Lung (tissue), 12 donors: Measurements from ENCODE around the gene PRKCE. TPM values are rescaled to one million over a fixed set of nuclear protein-coding genes. Genes with fewer than 3 reads are reported as not detected.

ENCODE experiments used
- ATAC-seq: fragments of 200-7000 bp; cut with Tn5 transposase; one replicate; pipeline ENCODE4 v1.9.1; 2020; ENCODE audit warnings: moderate number of reproducible peaks; ENCODE audit not compliant: insufficient read depth, low FRiP score
- DNase-seq, 3 donors: peaks; one replicate each; pipeline ENCODE4 v3.0.0-alpha.2; 2013 to 2017
- H3K27ac ChIP-seq, 2 donors: one replicate each; pipeline ENCODE4 v1.5.1; 2013; ENCODE audit warnings: mild to moderate bottlenecking in 2 of 2, moderate library complexity in 2 of 2, control low read depth in 1 of 2, inconsistent platforms in 1 of 2, low read depth in 1 of 2, low read length in 1 of 2
- H3K27me3 ChIP-seq, 3 donors: one replicate each; pipeline ENCODE4 v1.5.1; 2013; ENCODE audit warnings: low read length in 2 of 3; ENCODE audit not compliant: control insufficient read depth in 3 of 3, insufficient read depth in 3 of 3
- H3K36me3 ChIP-seq, 4 donors: one replicate each; pipeline ENCODE4 v1.5.1; 2013; ENCODE audit warnings: low read length in 4 of 4, mild to moderate bottlenecking in 1 of 4, moderate library complexity in 1 of 4; ENCODE audit not compliant: control insufficient read depth in 4 of 4, insufficient read depth in 4 of 4
- H3K4me1 ChIP-seq, 5 donors: one replicate each; pipeline ENCODE4 v1.5.1; 2013; ENCODE audit warnings: low read length in 5 of 5, mild to moderate bottlenecking in 2 of 5, moderate library complexity in 1 of 5; ENCODE audit not compliant: control insufficient read depth in 5 of 5, insufficient read depth in 5 of 5
- H3K4me3 ChIP-seq: one replicate; pipeline ENCODE4 v1.5.1; 2013; ENCODE audit warnings: mild to moderate bottlenecking, control low read depth, moderate library complexity
- H3K9ac ChIP-seq, 2 donors: one replicate each; pipeline ENCODE4 v1.5.1; 2013; ENCODE audit warnings: low read length in 2 of 2, control low read depth in 1 of 2; ENCODE audit not compliant: insufficient read depth in 1 of 2
- H3K9me3 ChIP-seq, 4 donors: one replicate each; pipeline ENCODE4 v1.5.1; 2013; ENCODE audit warnings: low read length in 3 of 4, mild to moderate bottlenecking in 1 of 4, moderate library complexity in 1 of 4; ENCODE audit not compliant: control insufficient read depth in 4 of 4, insufficient read depth in 3 of 4
- WGBS, 2 donors: extraction: QIAGEN DNeasy Blood & Tissue Kit; methylation state at CpG; one replicate each; pipeline ENCODE4 v1.1.7; 2013; 5-methylcytosine and 5-hydroxymethylcytosine counted together
- polyA plus RNA-seq, 2 donors: library from polyadenylated mRNA; stranded (reverse); fragments of 200-250 nt; gene quantifications; one replicate each; pipeline ENCODE4 v1.2.1, GENCODE V29; 2013
- total RNA-seq, 2 donors: library from RNA; depleted of rRNA in 1 of 2; stranded (reverse); fragments of >200 nt in 1 of 2; gene quantifications; one replicate each; pipeline ENCODE4 v1.2.1, GENCODE V29; 2014 to 2021
- TF ChIP-seq, protein P1 (sequence below): IDR thresholded peaks from 2 replicates; pipeline ENCODE4 v1.5.1; 2012; ENCODE audit warnings: mild to moderate bottlenecking; ENCODE audit errors: control extremely low read depth, extremely low read depth
- donor health status: control.
- donor health status: control.
- donor health status: Bipolar disorder and iron deficiency.
- donor health status: healthy.
- donor health status: DM: yes; HTN: yes; CAD: no.

PRKCE gene
- total and polyA plus RNA-seq, 4 donors: 12.5 to 82.2 (median 32.1) TPM

DNA sequence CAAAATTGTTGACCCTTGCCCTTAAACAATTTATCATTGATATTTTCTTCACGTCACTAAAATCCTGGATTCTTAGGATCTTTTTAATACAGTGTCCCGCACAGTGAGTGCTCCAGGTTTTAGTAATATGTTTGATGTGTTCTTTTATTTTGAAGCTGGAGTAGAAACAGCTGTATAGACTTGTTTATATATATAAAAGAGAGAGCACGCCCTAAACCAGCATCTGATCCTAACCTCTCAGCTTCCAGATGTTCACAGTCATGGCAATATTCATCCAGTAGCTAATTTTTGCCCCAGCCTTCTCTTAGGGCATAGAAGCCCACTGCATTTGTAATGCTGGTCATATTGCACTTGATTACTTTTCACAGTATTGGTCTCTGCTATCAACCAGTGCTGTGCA lies 475.7 kb downstream of the PRKCE start:
- Histone ChIP-seq H3K9me3 (no peaks in the 10 kb centered on the region), H3K27ac (no peak overlapping the region), H3K4me3 (no peak overlapping the region), H3K27me3 (no peaks in the 10 kb centered on the region), H3K36me3 (no peaks in the 10 kb centered on the region), H3K9ac (no peak overlapping the region), H3K4me1 (peaks cover 0 to 4% (median 0%) of the 10 kb centered on the region in 5 donors)
- ATAC-seq (no peak), DNase-seq (peak in 1 of 3 donors; percentile 19)
- WGBS, 2 donors: 87 to 98% methylated on average over 3 of the region's 3 CpGs
- TF ChIP-seq, protein P1, sequence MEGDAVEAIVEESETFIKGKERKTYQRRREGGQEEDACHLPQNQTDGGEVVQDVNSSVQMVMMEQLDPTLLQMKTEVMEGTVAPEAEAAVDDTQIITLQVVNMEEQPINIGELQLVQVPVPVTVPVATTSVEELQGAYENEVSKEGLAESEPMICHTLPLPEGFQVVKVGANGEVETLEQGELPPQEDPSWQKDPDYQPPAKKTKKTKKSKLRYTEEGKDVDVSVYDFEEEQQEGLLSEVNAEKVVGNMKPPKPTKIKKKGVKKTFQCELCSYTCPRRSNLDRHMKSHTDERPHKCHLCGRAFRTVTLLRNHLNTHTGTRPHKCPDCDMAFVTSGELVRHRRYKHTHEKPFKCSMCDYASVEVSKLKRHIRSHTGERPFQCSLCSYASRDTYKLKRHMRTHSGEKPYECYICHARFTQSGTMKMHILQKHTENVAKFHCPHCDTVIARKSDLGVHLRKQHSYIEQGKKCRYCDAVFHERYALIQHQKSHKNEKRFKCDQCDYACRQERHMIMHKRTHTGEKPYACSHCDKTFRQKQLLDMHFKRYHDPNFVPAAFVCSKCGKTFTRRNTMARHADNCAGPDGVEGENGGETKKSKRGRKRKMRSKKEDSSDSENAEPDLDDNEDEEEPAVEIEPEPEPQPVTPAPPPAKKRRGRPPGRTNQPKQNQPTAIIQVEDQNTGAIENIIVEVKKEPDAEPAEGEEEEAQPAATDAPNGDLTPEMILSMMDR: no peak

DNA sequence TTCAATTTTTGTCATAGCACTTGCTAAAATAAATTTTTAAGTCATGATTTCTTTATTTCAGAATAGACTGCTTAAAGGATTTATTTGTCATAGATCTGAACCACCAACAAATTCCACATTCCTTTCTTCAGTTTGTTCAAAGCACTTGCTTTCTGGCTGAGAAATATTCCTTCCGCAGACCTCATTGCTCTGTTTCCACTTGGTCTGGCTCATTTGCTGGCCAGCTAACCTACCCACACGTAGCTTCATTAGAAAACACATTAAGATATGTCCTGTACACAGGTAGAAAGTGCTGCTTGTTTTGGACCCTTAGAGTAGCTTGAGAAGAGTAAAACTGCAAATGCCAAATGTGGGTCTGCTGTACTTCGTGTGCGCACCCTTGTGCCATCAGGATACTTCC lies 479.0 kb downstream of the PRKCE start:
- no peak overlapping the region for H3K4me3 ChIP-seq
- H3K27me3 ChIP-seq: no peaks in the 10 kb centered on the region
- no peak overlapping the region for H3K9ac ChIP-seq
- no peak overlapping the region for H3K27ac ChIP-seq
- 84 to 91% methylated on average over 4 of the region's 4 CpGs for WGBS, 2 donors
- no peaks in the 10 kb centered on the region for H3K9me3 ChIP-seq
- DNase-seq: no peak
- ATAC-seq: no peak
- H3K4me1 ChIP-seq: peaks cover 6 to 13% (median 8%) of the 10 kb centered on the region in 5 donors
- no peaks in the 10 kb centered on the region for H3K36me3 ChIP-seq
- TF ChIP-seq, protein P1: no peak

DNA sequence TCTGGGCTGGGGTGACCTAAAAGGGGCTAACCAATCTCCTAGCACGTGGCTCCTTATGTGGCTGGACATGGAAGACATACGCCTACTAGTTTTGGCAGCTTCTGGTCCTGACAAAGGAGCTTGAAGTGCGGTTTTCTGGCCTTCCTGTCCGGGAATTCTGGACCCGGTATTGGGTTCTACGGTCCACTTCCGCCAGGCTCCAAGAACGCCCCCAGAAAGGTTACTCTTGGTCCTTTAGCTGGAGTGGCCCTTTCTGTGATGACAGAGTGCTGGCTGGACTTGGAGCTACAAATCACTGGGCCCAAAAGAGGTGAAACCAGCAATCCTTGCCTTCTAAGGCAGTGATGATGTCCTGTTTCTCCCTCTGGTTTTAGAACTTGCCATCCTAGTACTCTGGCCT lies 481.5 kb downstream of the PRKCE start:
- H3K4me3 ChIP-seq: no peak overlapping the region
- no peak overlapping the region for H3K9ac ChIP-seq
- ATAC-seq (no peak), DNase-seq (no peak)
- TF ChIP-seq, protein P1: no peak
- H3K36me3 ChIP-seq: no peaks in the 10 kb centered on the region
- no peaks in the 10 kb centered on the region for H3K9me3 ChIP-seq
- peak overlapping the region in 1 of 2 donors; percentile 24 for H3K27ac ChIP-seq
- H3K27me3 ChIP-seq: no peaks in the 10 kb centered on the region
- H3K4me1 ChIP-seq: peaks cover 7 to 19% (median 15%) of the 10 kb centered on the region in 5 donors
- 95 to 98% methylated on average over 8 of the region's 8 CpGs for WGBS, 2 donors
